ENCODE measurements around the gene IMMP2L.

IMMP2L gene

GRCh38 chr7:111012799-111013675, 549.3 kb downstream of the IMMP2L start:
- in situ Hi-C loops (cut with HindIII; ENCODE audit: low sequenced_read_pairs), result no loop called here
- no peak overlapping the region for H3K4me3 ChIP-seq (ENCODE audit: low read depth, low read length)
- no peak for DNase-seq (ENCODE audit: low read depth, low spot score)
- no peak for TF ChIP-seq CTCF (IDR thresholded peaks at IDR 0.05; ENCODE audit: low read depth, low read length)

GRCh38 chr7:111012149-111012548, 550.1 kb downstream of the IMMP2L start:
- no peak overlapping the region for H3K4me3 ChIP-seq (ENCODE audit: low read depth, low read length)
- in situ Hi-C loops (cut with HindIII; ENCODE audit: low sequenced_read_pairs), result no loop called here
- TF ChIP-seq CTCF (IDR thresholded peaks at IDR 0.05; ENCODE audit: low read depth, low read length), result no peak
- DNase-seq (ENCODE audit: low read depth, low spot score), result no peak

GRCh38 chr7:111011520-111011919, 550.8 kb downstream of the IMMP2L start:
- TF ChIP-seq CTCF (IDR thresholded peaks at IDR 0.05; ENCODE audit: low read depth, low read length), result no peak
- H3K4me3 ChIP-seq (ENCODE audit: low read depth, low read length), result no peak overlapping the region
- no peak for DNase-seq (ENCODE audit: low read depth, low spot score)
- in situ Hi-C loops (cut with HindIII; ENCODE audit: low sequenced_read_pairs), result no loop called here

GRCh38 chr7:111010798-111011197, 551.5 kb downstream of the IMMP2L start:
- no peak for DNase-seq (ENCODE audit: low read depth, low spot score)
- TF ChIP-seq CTCF (IDR thresholded peaks at IDR 0.05; ENCODE audit: low read depth, low read length), result no peak
- in situ Hi-C loops (cut with HindIII; ENCODE audit: low sequenced_read_pairs), result no loop called here
- no peak overlapping the region for H3K4me3 ChIP-seq (ENCODE audit: low read depth, low read length)

GRCh38 chr7:111009526-111010040, 552.7 kb downstream of the IMMP2L start:
- in situ Hi-C loops (cut with HindIII; ENCODE audit: low sequenced_read_pairs), result no loop called here
- no peak overlapping the region for H3K4me3 ChIP-seq (ENCODE audit: low read depth, low read length)
- TF ChIP-seq CTCF (IDR thresholded peaks at IDR 0.05; ENCODE audit: low read depth, low read length), result no peak
- DNase-seq (ENCODE audit: low read depth, low spot score), result no peak

GRCh38 chr7:111006691-111007090, 555.6 kb downstream of the IMMP2L start:
- in situ Hi-C loops (cut with HindIII; ENCODE audit: low sequenced_read_pairs), result no loop called here
- DNase-seq (ENCODE audit: low read depth, low spot score), result peak; percentile 41
- no peak for TF ChIP-seq CTCF (IDR thresholded peaks at IDR 0.05; ENCODE audit: low read depth, low read length)
- no peak overlapping the region for H3K4me3 ChIP-seq (ENCODE audit: low read depth, low read length)
